A673 (cell line): ENCODE results near the gene WDR82. TPM values are rescaled to one million over a fixed set of nuclear protein-coding genes. Genes with fewer than 3 reads are reported as not detected.

Experiments used
- BruUV-seq: library from RNA; stranded (reverse); fragments of 400-500 nt; replicated peaks from 2 replicates; lab custom pipeline; 2021; lab: Mats Ljungman, UMichigan
- CTCF ChIA-PET: fragments of 300-600 bp; sonication (Branson Sonifier 250); formaldehyde crosslinking; loops from one replicate; lab custom pipeline; 2022; ENCODE audit warnings: antibody characterized with exemption; lab: Charles Lee
- POLR2A ChIA-PET: fragments of 300-600 bp; sonication (Branson Sonifier 250); formaldehyde crosslinking; loops from one replicate; lab custom pipeline; 2022; ENCODE audit warnings: antibody characterized with exemption; ENCODE audit not compliant: low non-redundant PET; lab: Charles Lee
- DNase-seq: peaks from one replicate; pipeline ENCODE4 v3.0.0-alpha.2; 2015; ENCODE audit warnings: low spot score
- H3K27ac ChIP-seq: fragments of 200-600 bp; sonication (generic); 2 replicates; pipeline ENCODE4 v1.5.1; 2016; ENCODE audit warnings: mixed run types, low read depth, mild to moderate bottlenecking, mixed read lengths, antibody characterized with exemption, low read length; ENCODE audit not compliant: poor library complexity, severe bottlenecking
- H3K27me3 ChIP-seq: fragments of 200-600 bp; sonication (generic); replicated peaks from 2 replicates; pipeline ENCODE4 v1.6.1; 2017; ENCODE audit warnings: mixed run types, low read depth, mild to moderate bottlenecking, mixed read lengths, antibody characterized with exemption, low read length; ENCODE audit not compliant: insufficient read depth, poor library complexity
- H3K36me3 ChIP-seq: fragments of 200-600 bp; sonication (generic); 2 replicates; pipeline ENCODE4 v1.6.1; 2016; ENCODE audit warnings: mixed run types, mild to moderate bottlenecking, mixed read lengths, antibody characterized with exemption, low read length; ENCODE audit not compliant: insufficient read depth, poor library complexity, severe bottlenecking
- H3K4me1 ChIP-seq: fragments of 200-600 bp; sonication (generic); 2 replicates; pipeline ENCODE4 v1.6.1; 2017; ENCODE audit warnings: mixed run types, mild to moderate bottlenecking, mixed read lengths, antibody characterized with exemption, low read length; ENCODE audit not compliant: insufficient read depth, poor library complexity, severe bottlenecking
- H3K4me3 ChIP-seq: fragments of 200-600 bp; sonication (generic); 2 replicates; pipeline ENCODE4 v1.5.1; 2016; ENCODE audit warnings: low read depth, mixed run types, mild to moderate bottlenecking, mixed read lengths, low read length; ENCODE audit not compliant: poor library complexity, severe bottlenecking
- H3K9me3 ChIP-seq: fragments of 200-600 bp; sonication (generic); 2 replicates; pipeline ENCODE4 v1.6.1; 2016; ENCODE audit warnings: mixed run types, low read depth, mild to moderate bottlenecking, mixed read lengths, antibody characterized with exemption, low read length; ENCODE audit not compliant: poor library complexity, severe bottlenecking
- EZH2 ChIP-seq: fragments of 200-600 bp; sonication (generic); IDR thresholded peaks from 2 replicates; pipeline ENCODE4 v1.6.1; 2017; ENCODE audit warnings: borderline replicate concordance, low read depth, mild to moderate bottlenecking, mixed read lengths, antibody characterized with exemption, low read length; ENCODE audit not compliant: poor library complexity, severe bottlenecking
- intact Hi-C: fragments of 100-400 bp; cut with micrococcal nuclease; formaldehyde crosslinking; loops from one replicate; pipeline ENCODE4 v1.10.0; 2022; ENCODE audit not compliant: unreplicated experiment
- total RNA-seq: library from RNA; stranded (reverse); gene quantifications from 2 replicates; pipeline ENCODE4 v1.2.3, GENCODE V29; 2021
- TF ChIP-seq, protein P1 (sequence below): fragments of 300-800, 200-600 bp; sonication (generic); conservative IDR thresholded peaks from 2 replicates; pipeline ENCODE4 v1.5.1; 2017; ENCODE audit warnings: low read depth, mild to moderate bottlenecking, antibody characterized with exemption, low read length, moderate library complexity, mixed read lengths

WDR82 gene
- total RNA-seq, 1 experiment from 2014 or later: 54.3 TPM

DNA sequence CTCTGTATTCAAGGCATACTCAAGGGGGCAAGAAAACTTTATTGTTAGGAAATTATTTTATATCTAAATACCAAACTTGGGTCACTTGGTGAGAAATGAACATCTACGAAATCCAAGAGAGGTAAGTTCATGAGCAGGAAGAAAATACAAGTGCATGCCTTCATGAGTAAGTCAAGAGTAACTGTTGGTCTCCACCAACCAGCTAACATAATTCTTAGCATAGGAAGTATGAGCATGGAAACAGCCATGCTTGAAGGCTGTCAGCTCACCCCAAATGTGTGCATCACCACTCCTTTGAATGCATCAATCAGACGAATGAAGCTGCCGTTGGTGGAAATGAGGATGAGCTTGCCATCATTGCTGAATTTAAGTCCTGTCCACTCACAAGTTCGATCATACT lies 19.0 kb downstream of the WDR82 start:
- no peaks in the 10 kb centered on the region for H3K9me3 ChIP-seq
- H3K4me1 ChIP-seq: no peaks in the 10 kb centered on the region
- no peak overlapping the region for H3K4me3 ChIP-seq
- peaks cover 61% of the 10 kb centered on the region for H3K36me3 ChIP-seq
- no TSS peak for BruUV-seq
- no peaks in the 10 kb centered on the region for H3K27me3 ChIP-seq
- H3K27ac ChIP-seq: no peak overlapping the region
- CTCF ChIA-PET: no interaction called here
- TF ChIP-seq, protein P1, sequence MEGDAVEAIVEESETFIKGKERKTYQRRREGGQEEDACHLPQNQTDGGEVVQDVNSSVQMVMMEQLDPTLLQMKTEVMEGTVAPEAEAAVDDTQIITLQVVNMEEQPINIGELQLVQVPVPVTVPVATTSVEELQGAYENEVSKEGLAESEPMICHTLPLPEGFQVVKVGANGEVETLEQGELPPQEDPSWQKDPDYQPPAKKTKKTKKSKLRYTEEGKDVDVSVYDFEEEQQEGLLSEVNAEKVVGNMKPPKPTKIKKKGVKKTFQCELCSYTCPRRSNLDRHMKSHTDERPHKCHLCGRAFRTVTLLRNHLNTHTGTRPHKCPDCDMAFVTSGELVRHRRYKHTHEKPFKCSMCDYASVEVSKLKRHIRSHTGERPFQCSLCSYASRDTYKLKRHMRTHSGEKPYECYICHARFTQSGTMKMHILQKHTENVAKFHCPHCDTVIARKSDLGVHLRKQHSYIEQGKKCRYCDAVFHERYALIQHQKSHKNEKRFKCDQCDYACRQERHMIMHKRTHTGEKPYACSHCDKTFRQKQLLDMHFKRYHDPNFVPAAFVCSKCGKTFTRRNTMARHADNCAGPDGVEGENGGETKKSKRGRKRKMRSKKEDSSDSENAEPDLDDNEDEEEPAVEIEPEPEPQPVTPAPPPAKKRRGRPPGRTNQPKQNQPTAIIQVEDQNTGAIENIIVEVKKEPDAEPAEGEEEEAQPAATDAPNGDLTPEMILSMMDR: no peak
- TF ChIP-seq EZH2: no peak
- DNase-seq: no peak
- POLR2A ChIA-PET: no interaction called here
- intact Hi-C loops: no loop called here

DNA sequence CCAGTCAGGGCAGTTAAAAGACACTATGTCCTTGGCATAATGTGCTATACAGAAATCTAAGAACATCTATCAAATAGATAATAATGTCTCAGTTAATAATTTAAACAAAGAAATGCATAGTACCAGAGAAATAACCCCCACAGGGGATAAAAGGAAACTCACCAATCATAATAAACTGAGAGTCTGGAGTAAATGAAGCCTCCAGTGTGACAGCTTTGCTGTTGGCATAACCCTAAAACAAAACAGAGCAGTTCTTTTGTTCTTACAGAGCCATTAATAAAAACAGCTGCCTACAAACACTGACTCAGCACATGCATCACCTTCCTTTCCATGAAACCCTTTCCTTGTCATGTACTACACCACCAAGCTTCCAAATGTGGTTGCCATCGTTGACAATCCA lies 19.4 kb downstream of the WDR82 start:
- no TSS peak for BruUV-seq
- peaks cover 58% of the 10 kb centered on the region for H3K36me3 ChIP-seq
- POLR2A ChIA-PET: no interaction called here

GRCh38 chr3:52257911-52258310 lies 20.5 kb downstream of the WDR82 start:
- TF ChIP-seq, protein P1: no peak
- no peak for TF ChIP-seq EZH2
- POLR2A ChIA-PET: no interaction called here
- intact Hi-C loops: no loop called here
- no TSS peak for BruUV-seq
- no peak for DNase-seq
- H3K9me3 ChIP-seq: no peaks in the 10 kb centered on the region
- peaks cover 57% of the 10 kb centered on the region for H3K36me3 ChIP-seq
- H3K27ac ChIP-seq: no peak overlapping the region
- H3K4me3 ChIP-seq: no peak overlapping the region
- H3K4me1 ChIP-seq: no peaks in the 10 kb centered on the region
- CTCF ChIA-PET: no interaction called here
- no peaks in the 10 kb centered on the region for H3K27me3 ChIP-seq

More for the DNA sequence above, 19.4 kb downstream of the WDR82 start:
- no peak for DNase-seq
- Histone ChIP-seq H3K27ac (no peak overlapping the region), H3K4me1 (no peaks in the 10 kb centered on the region), H3K9me3 (no peaks in the 10 kb centered on the region), H3K4me3 (no peak overlapping the region), H3K27me3 (no peaks in the 10 kb centered on the region)
- CTCF ChIA-PET: no interaction called here
- TF ChIP-seq, protein P1: no peak
- TF ChIP-seq EZH2: no peak
- intact Hi-C loops: no loop called here
